ENCODE results near the gene SDHD.
"Not testable (repeated sequence)": the region's sequence is repeated elsewhere in the genome, so short reads cannot be mapped to it uniquely, and the experiment has no call there.

SDHD gene

GRCh38 chr11:112086422-112087191 is at the start of gene SDHD, which contains the start of gene TIMM8B:
Gene SDHD, plus strand, starts transcription at chr11:112086873. Its CDS starts 35 bp downstream, at chr11:112086908.
Gene TIMM8B, minus strand, starts transcription at chr11:112086756. Its CDS starts 33 bp downstream, at chr11:112086723.
- DNase-seq, result peak; percentile 92 to 93

GRCh38 chr11:112037527-112037926 is 49.1 kb upstream of the SDHD start:
- no peak for DNase-seq

GRCh38 chr11:112042161-112042960 is 44.3 kb upstream of the SDHD start:
- no peak for DNase-seq

- DNase-seq, result no peak
These were observed 43.7 kb upstream of the SDHD start for GRCh38 chr11:112042961-112043304.

DNA sequence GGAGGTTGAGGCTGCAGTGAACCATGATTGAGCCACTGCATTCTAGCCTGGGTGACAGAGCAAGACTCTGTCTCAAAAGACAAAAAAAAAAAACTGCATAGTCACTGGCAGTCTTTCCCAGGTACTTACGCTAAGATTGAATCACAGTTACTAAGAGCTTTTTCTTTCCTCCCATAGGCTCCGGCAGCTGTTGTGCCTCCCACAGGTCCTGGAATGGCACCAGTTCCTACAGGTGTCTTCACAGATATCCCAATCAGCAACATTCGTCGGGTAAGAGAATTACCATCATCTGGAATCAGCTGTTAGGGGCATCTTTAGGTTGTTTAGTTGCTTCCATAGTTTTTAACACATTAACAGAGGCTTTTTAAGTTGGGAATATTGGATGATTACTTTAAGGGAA is 41.7 kb upstream of the SDHD start:
- DNase-seq, result no peak

GRCh38 chr11:112046647-112047046 is 40.0 kb upstream of the SDHD start:
- DNase-seq, result not testable (repeated sequence)

- not testable (repeated sequence) for DNase-seq
These were observed 38.4 kb upstream of the SDHD start for GRCh38 chr11:112048256-112048655.

GRCh38 chr11:112049777-112050176 is 36.9 kb upstream of the SDHD start:
- DNase-seq, result no peak

GRCh38 chr11:112050721-112051120 is 36.0 kb upstream of the SDHD start:
- DNase-seq, result no peak

- DNase-seq, result no peak
These were observed 34.9 kb upstream of the SDHD start for GRCh38 chr11:112051768-112052167.

GRCh38 chr11:112057170-112057569 is 29.5 kb upstream of the SDHD start:
- no peak for DNase-seq

GRCh38 chr11:112058103-112058502 is 28.6 kb upstream of the SDHD start:
- no peak for DNase-seq

- DNase-seq, result no peak
These were observed 23.8 kb upstream of the SDHD start for GRCh38 chr11:112062923-112063322.

- peak; percentile 69 to 71 for DNase-seq
These were observed 12.5 kb upstream of the SDHD start, which contains the start of the genes NKAPD1 and PIH1D2 for GRCh38 chr11:112073941-112074811. Gene NKAPD1, plus strand, starts transcription at chr11:112074299. Its CDS starts 1,276 bp downstream, at chr11:112075575. Gene PIH1D2, minus strand, starts transcription at chr11:112074017. Its CDS starts 843 bp downstream, at chr11:112073174.

GRCh38 chr11:112082729-112083128 is 3.9 kb upstream of the SDHD start:
- DNase-seq, result peak in 1 of 2 donors; percentile 17

DNA sequence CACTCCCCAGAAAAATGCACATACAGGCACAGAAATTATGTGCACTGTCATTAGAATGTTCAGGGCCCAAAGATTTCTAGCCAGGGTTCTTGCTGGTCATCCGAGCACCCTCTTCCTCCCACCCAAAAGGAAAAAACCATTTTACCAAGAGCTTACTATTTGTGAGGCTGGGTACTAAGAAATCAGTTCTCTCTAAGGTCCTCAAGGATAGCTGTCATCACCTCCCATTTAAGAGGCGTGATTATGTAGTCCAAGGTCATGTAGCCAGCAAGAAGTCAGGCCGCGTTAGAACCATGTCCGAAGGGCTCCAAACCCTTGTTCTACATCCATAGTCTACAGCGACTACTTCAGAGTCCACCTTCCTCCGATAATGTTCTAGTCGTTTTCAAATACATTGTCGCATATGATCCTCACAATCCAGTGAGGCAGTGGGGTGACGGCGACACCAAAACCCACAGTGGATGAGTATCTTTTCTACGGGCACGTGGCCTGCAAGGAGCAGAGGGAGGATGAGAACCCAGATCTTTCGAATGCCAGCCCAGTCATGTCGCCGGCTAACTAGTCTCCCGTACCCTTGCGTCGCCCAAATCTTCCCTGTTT is 751 bp upstream of the SDHD start:
- DNase-seq, result peak; percentile 23 to 30

- DNase-seq, result no peak
These were observed 539 bp downstream of the SDHD start for GRCh38 chr11:112087212-112087611.

DNA sequence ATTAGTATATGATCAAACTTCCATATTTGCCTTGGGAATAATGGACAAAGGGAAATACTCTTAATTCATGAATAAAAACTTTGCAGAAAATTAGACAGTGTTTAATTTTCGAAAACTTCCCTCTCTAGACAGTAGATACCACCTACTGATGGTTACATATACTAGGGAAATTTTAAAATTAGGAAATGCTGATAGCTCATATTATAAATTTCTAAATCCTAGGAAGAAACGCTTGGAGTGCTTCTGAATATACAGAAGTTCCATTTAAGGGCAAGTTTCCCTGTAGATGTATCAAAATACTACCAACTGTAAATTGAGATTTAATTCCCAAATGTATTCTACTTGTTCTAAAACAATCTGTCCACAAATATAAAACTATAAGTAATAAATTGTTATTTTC is 8.6 kb downstream of the SDHD start:
- not testable (repeated sequence) for DNase-seq

DNA sequence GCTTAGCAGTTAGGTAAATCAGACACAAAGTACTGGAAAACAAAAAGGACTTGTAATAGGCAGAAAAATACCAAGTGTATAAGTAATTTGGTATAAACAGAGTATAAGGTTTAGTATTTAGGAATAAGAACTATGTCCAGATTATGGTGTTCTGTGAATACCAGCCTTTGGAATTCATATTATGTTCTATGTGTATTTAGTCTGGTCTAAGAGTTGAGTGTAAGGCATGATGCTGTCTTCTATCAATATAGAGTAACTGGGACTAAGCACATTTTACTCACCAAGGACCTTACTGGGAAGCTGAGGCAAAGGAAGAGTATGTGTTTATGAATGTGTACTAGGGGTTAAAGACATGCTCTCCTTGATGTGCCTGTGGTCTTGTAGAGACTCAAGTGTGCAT is 9.5 kb downstream of the SDHD start:
- no peak for DNase-seq

DNA sequence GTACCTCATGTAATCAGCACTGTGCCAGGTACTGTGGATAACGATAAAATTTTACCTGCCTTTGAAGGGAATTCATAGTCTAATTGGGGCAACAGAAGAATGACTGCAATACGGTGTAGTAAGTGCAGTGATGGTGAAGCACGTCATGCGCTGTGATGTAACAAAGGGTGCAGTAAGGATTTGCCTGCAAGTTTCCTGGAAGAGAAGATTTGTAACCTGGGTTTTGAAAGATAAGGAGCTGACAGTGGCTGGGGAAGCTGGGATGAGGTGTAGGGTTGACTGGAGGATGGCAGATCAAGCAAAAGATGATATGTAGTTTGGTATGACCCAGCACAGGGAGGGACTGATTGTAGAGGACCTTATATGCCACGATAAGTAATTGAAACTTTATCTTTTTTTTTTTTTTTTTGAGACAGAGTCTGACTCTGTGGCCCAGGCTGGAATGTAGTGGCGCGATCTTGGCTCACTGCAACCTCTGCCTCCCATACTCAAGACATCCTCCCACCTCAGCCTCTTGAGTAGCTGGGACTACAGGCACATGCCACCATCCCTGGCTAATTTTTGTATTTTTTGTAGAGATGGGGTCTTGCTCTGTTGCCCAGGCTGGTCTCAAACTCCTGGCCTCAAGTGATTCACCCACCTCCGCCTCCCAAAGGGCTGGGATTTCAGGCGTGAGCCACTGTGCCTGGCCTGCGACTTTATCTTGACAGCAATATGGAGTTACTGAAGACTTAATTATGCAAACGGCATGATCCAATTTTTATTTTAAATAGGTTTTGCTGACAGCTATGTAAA is 11.3 kb downstream of the SDHD start:
- no peak for DNase-seq

DNA sequence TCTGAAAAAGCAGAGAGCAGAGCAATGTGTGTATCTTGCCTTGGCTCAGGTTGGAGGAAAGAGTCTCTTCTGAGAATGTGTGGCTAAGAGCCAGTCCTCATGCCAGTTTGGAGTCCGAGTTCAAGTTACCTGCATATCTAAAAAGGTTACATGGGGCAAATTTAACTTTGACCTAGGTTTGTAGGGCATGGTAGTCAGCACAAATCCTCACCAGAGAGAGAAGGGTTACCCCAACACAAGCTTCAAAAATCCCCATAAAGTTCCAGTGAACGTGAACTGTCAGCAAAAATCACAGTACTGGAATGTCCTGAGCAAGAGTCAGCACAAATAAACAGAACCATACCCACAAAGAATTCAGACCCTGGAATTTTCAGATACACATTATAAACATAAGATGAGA is 13.8 kb downstream of the SDHD start:
- DNase-seq, result no peak

DNA sequence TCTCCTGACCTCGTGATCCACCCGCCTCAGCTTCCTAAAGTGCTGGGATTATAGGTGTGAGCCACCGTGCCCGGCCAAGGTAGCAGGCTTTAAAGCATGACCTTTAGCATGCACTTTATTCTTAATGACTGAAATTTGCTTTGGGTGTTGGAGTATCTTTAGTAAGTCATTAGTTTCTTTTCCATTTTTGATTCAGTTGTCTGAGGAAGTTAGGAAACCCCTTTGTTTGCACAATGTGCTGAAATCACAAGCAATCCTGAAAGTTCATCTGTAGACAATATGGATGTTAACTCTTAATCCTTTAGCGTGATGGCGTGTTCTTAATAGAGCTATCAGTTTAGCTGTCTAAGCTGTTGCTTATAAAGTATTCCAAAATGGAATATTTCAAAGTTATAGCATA is 16.8 kb downstream of the SDHD start:
- no peak for DNase-seq
